ENCODE measurements around the gene CUBN.

The CUBN gene

GRCh38 chr10:16944402-16944801, 185.2 kb downstream of the CUBN start:
- DNase-seq, result no peak

- DNase-seq, result no peak
Measured at GRCh38 chr10:16943295-16944285, 186.0 kb downstream of the CUBN start.

GRCh38 chr10:16942381-16943078, 187.1 kb downstream of the CUBN start:
- no peak for DNase-seq

- DNase-seq, result no peak
Measured at GRCh38 chr10:16941870-16942269, 187.7 kb downstream of the CUBN start.

- DNase-seq, result no peak
Measured at GRCh38 chr10:16941067-16941466, 188.5 kb downstream of the CUBN start.

GRCh38 chr10:16938952-16939351, 190.7 kb downstream of the CUBN start:
- no peak for DNase-seq

GRCh38 chr10:16934461-16934860, 195.2 kb downstream of the CUBN start:
- no peak for DNase-seq

GRCh38 chr10:16933783-16934182, 195.8 kb downstream of the CUBN start:
- no peak for DNase-seq

- DNase-seq, result no peak
Measured at GRCh38 chr10:16931930-16932329, 197.7 kb downstream of the CUBN start.

- no peak for DNase-seq
Measured at GRCh38 chr10:16930540-16930939, 199.1 kb downstream of the CUBN start.

GRCh38 chr10:16929069-16929468, 200.5 kb downstream of the CUBN start:
- DNase-seq, result no peak

- DNase-seq, result no peak
Measured at GRCh38 chr10:16927546-16927945, 202.1 kb downstream of the CUBN start.

GRCh38 chr10:16923726-16924125, 205.9 kb downstream of the CUBN start:
- DNase-seq, result no peak

- no peak for DNase-seq
Measured at GRCh38 chr10:16923309-16923708, 206.3 kb downstream of the CUBN start.

- DNase-seq, result no peak
Measured at GRCh38 chr10:16919121-16919982, 210.3 kb downstream of the CUBN start.

- no peak for DNase-seq
Measured at GRCh38 chr10:16916496-16916895, 213.1 kb downstream of the CUBN start.

- DNase-seq, result no peak
Measured at GRCh38 chr10:16915300-16915699, 214.3 kb downstream of the CUBN start.

GRCh38 chr10:16913266-16913665, 216.3 kb downstream of the CUBN start:
- DNase-seq, result no peak

GRCh38 chr10:16910793-16911164, 218.8 kb downstream of the CUBN start:
- no peak for DNase-seq

GRCh38 chr10:16909961-16910792, 219.4 kb downstream of the CUBN start:
- no peak for DNase-seq

- DNase-seq, result no peak
Measured at GRCh38 chr10:16909271-16909767, 220.3 kb downstream of the CUBN start.

- no peak for DNase-seq
Measured at GRCh38 chr10:16907687-16908086, 221.9 kb downstream of the CUBN start.

Data from activated gamma-delta T cell (primary cell).